ENCODE results near the gene SP110. TPM values are rescaled to one million over a fixed set of nuclear protein-coding genes. Genes with fewer than 3 reads are reported as not detected.

SP110 gene
- total and polyA plus RNA-seq, 2 donors (not counting 3 experiments of a cell fraction or from before 2014, with no cell fraction given): 10.2 to 10.7 TPM

DNA sequence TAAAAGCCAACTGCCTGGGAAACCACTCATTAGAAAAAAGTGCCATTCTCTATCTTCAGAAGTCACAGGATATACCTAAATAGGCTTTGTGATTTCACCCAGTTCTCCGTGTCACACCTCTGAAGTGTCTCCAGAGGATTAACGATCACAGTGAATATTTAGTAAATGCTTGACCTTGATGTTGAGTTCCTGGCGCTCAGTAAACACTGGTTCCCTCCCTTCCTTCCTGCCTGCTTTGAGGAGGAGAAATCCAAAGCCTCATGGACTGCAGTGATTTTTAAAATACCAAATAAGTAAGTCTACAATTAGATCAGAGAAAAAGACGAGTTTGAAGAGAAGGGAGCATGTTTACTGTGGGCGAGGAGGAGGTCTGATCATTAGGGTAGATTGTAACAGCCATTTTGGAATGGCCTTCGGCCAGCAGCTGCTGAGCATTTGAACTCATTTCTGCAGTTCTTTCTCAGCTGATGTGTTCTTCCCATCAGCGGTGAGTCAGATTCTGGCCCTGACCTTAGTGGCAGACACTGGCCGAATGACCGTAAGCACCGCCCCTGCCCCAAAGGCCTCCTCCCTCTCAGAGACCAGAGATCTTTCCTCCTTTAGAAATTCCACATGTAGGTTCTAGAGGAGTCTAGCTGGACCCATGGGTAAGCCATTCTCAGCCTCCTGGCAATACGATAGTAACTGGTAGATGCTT, 89.0 kb downstream of the SP110 start:
- intact Hi-C loops (cut with micrococcal nuclease): loop anchor here (2.0 kb wide), 1 partner anchor 280 kb away; no protein-coding TSS in a partner anchor

More for the DNA sequence above, 89.0 kb downstream of the SP110 start:
- H3K4me3 ChIP-seq (replicated peaks in 1 of 3; ENCODE audit: insufficient read depth in 1 of 3, low read depth in 1 of 3, low read length in 3 of 3): peak overlapping the region in 1 of 3 experiments; percentile 18
- H3K27ac ChIP-seq (ENCODE audit: insufficient read depth, low read depth, low read length): peak overlapping the region; percentile 52
- ChIA-PET POLR2A (no interaction called here), CTCF (interaction anchor here (0.9 to 3.2 kb wide), 3 partner anchors 29 to 63 kb away, joined by 3 to 16 read pairs (median 3); no protein-coding TSS in a partner anchor)
- no peaks in the 10 kb centered on the region for H3K9me3 ChIP-seq (replicated peaks; ENCODE audit: control insufficient read depth, insufficient read depth, low read length)
- H4K20me1 ChIP-seq (replicated peaks; ENCODE audit: control insufficient read depth, extremely low read depth, insufficient read depth, low read length): no peaks in the 10 kb centered on the region
- FAIRE-seq (peak; percentile 93), DNase-seq (ENCODE audit: low read depth, low spot score) (peak; percentile 74)
- H3K79me2 ChIP-seq (ENCODE audit: control insufficient read depth, insufficient read depth, low read length): no peaks in the 10 kb centered on the region
- TSS peak; percentile 45 for BruUV-seq (replicated peaks)
- H3K9ac ChIP-seq (replicated peaks; ENCODE audit: extremely low read depth, insufficient read depth, low read length): peak overlapping the region; percentile 30
- no peaks in the 10 kb centered on the region for H3K36me3 ChIP-seq (ENCODE audit: control insufficient read depth in 2 of 2, extremely low read depth in 1 of 2, insufficient read depth in 2 of 2, low read length in 2 of 2)
- no peaks in the 10 kb centered on the region for H3K27me3 ChIP-seq (ENCODE audit: control insufficient read depth in 2 of 2, insufficient read depth in 2 of 2, low read length in 2 of 2)
- H3K9me1 ChIP-seq (replicated peaks; ENCODE audit: control insufficient read depth, extremely low read depth, insufficient read depth, low read length): no peaks in the 10 kb centered on the region
- H2AFZ ChIP-seq (ENCODE audit: low read depth, low read length): peak overlapping the region; percentile 76
- H3K4me2 ChIP-seq (ENCODE audit: insufficient read depth, low read length): peak overlapping the region; percentile 62
- TF ChIP-seq FOS (IDR thresholded peaks at IDR 0.05; ENCODE audit: borderline replicate concordance, insufficient read depth, low read length): peak; percentile 77
- TF ChIP-seq JUN (IDR thresholded peaks at IDR 0.05; ENCODE audit: borderline replicate concordance, insufficient read depth, insufficient read length, low read depth): peak; percentile 44
- TF ChIP-seq, protein P1, sequence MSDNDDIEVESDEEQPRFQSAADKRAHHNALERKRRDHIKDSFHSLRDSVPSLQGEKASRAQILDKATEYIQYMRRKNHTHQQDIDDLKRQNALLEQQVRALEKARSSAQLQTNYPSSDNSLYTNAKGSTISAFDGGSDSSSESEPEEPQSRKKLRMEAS (IDR thresholded peaks at IDR 0.05; ENCODE audit: insufficient read depth, insufficient read length): no peak
- no peak for TF ChIP-seq CTCF (IDR thresholded peaks at IDR 0.05; ENCODE audit: extremely low read depth in 1 of 2, insufficient read depth in 1 of 2, low read depth in 1 of 2, low read length in 2 of 2)
- peaks cover 13% of the 10 kb centered on the region for H3K4me1 ChIP-seq (ENCODE audit: control insufficient read depth, extremely low read depth, insufficient read depth, low read length)
- dilution Hi-C loops (cut with MboI; ENCODE audit: extremely low pct_ligation_motif_present, low sequenced_read_pairs): no loop called here
